ENCODE data around the gene SH3BGRL3.
A peak's percentile ranks its signal among the peaks of the same experiment; 100 is the strongest.

Gene SH3BGRL3

GRCh38 chr1:26278724-26279455 lies 996 bp upstream of the SH3BGRL3 start:
- Histone ChIP-seq H2AFZ (ENCODE audit: low read length) (no peak overlapping the region), H3K4me3 (ENCODE audit: low read length, poor library complexity, severe bottlenecking) (peak overlapping the region; percentile 78), H4K20me1 (ENCODE audit: insufficient read depth, low read length, poor library complexity, severe bottlenecking) (peaks cover 9% of the 10 kb centered on the region), H3K9me3 (ENCODE audit: insufficient read depth, low read depth, low read length) (no peaks in the 10 kb centered on the region), H3K36me3 (ENCODE audit: insufficient read depth, low read length) (peaks cover 42% of the 10 kb centered on the region), H3K27me3 (ENCODE audit: insufficient read depth, low read length, poor library complexity, severe bottlenecking) (no peaks in the 10 kb centered on the region), H3K79me2 (ENCODE audit: insufficient read depth, low read length) (peaks cover 59% of the 10 kb centered on the region), H3K9ac (ENCODE audit: low read depth, low read length, poor library complexity, severe bottlenecking) (peak overlapping the region; percentile 73), H3K4me2 (ENCODE audit: low read depth, low read length, poor library complexity, severe bottlenecking) (peak overlapping the region; percentile 88), H3K9me2 (replicated peaks; ENCODE audit: low read depth, low read length) (no peaks in the 10 kb centered on the region), H3F3A (ENCODE audit: low read depth) (no peaks in the 10 kb centered on the region), H3K4me1 (ENCODE audit: insufficient read depth, low read length, poor library complexity, severe bottlenecking) (peaks cover 65% of the 10 kb centered on the region)
- no peak for TF ChIP-seq EZH2phosphoT487 (IDR thresholded peaks at IDR 0.05; ENCODE audit: borderline replicate concordance)
- no peak for TF ChIP-seq CTCF (conservative IDR thresholded peaks at IDR 0.05; ENCODE audit: low read length)

DNA sequence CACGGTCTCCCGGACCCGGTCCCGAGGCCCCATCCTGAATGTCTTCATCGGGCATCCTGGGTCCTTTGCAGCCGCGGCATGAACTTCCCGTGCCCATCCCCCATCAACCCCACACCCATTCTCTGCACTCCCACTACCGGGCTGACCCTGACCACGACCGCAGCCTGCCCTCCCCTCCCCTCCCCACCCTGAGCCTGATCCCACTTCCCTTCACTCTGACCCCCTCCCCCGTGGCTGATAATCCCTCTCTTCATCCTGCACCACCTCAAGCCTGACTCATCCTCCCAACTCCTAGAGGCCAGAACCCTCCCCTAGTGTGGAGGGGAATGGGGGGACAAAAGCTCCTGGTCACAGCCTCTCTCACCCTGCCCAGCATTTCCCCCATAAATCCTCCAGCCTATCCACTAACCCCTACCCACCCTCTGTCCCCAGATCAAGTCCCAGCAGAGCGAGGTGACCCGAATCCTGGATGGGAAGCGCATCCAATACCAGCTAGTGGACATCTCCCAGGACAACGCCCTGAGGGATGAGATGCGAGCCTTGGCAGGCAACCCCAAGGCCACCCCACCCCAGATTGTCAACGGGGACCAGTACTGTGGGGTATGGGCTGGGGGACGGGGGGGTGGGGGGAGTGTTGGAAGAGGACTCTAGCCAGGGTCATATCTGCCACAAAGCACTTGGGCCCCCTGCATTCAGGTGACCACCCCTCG lies 602 bp downstream of the SH3BGRL3 start:
- Histone ChIP-seq H3K4me1 (ENCODE audit: insufficient read depth, low read length, poor library complexity, severe bottlenecking) (peaks cover 79% of the 10 kb centered on the region), H3K9me2 (replicated peaks; ENCODE audit: low read depth, low read length) (no peaks in the 10 kb centered on the region), H3K27me3 (ENCODE audit: insufficient read depth, low read length, poor library complexity, severe bottlenecking) (no peaks in the 10 kb centered on the region), H3K4me3 (ENCODE audit: low read length, poor library complexity, severe bottlenecking) (peak overlapping the region; percentile 78), H3K4me2 (ENCODE audit: low read depth, low read length, poor library complexity, severe bottlenecking) (peak overlapping the region; percentile 88), H3K79me2 (ENCODE audit: insufficient read depth, low read length) (peaks cover 59% of the 10 kb centered on the region), H3K36me3 (ENCODE audit: insufficient read depth, low read length) (peaks cover 31% of the 10 kb centered on the region), H4K20me1 (ENCODE audit: insufficient read depth, low read length, poor library complexity, severe bottlenecking) (peaks cover 9% of the 10 kb centered on the region), H2AFZ (ENCODE audit: low read length) (no peak overlapping the region), H3K9ac (ENCODE audit: low read depth, low read length, poor library complexity, severe bottlenecking) (peak overlapping the region; percentile 73), H3F3A (ENCODE audit: low read depth) (no peaks in the 10 kb centered on the region), H3K9me3 (ENCODE audit: insufficient read depth, low read depth, low read length) (no peaks in the 10 kb centered on the region)
- TF ChIP-seq CTCF (conservative IDR thresholded peaks at IDR 0.05; ENCODE audit: low read length) (no peak), EZH2phosphoT487 (IDR thresholded peaks at IDR 0.05; ENCODE audit: borderline replicate concordance) (no peak)

DNA sequence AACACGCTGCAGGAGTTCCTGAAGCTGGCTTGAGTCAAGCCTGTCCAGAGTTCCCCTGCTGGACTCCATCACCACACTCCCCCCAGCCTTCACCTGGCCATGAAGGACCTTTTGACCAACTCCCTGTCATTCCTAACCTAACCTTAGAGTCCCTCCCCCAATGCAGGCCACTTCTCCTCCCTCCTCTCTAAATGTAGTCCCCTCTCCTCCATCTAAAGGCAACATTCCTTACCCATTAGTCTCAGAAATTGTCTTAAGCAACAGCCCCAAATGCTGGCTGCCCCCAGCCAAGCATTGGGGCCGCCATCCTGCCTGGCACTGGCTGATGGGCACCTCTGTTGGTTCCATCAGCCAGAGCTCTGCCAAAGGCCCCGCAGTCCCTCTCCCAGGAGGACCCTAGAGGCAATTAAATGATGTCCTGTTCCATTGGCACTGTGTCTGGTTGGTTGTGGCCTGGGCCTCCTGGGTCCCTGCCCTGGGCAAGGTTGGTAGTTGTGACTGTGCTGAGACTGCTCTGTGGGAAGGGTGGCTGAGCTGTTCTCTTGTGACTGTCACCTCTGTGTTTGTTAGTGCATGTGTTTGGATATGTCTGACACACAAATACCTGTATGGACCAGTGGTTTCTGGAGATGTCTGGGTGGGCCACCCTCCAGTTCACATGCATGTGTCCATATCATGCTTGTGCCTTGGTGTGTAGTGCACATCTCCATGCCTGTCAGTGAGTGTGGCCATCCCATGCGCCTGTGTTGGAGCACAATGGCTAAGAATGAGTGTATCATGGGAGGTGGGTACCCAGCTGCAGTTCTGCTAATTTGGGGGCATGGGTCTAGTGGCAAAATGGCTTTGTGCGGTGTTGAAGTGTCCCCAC lies 1.4 kb downstream of the SH3BGRL3 start:
- TF ChIP-seq CTCF (conservative IDR thresholded peaks at IDR 0.05; ENCODE audit: low read length) = no peak
- no peak for TF ChIP-seq EZH2phosphoT487 (IDR thresholded peaks at IDR 0.05; ENCODE audit: borderline replicate concordance)
- Histone ChIP-seq H3F3A (ENCODE audit: low read depth) (no peaks in the 10 kb centered on the region), H3K36me3 (ENCODE audit: insufficient read depth, low read length) (peaks cover 25% of the 10 kb centered on the region), H2AFZ (ENCODE audit: low read length) (no peak overlapping the region), H3K4me2 (ENCODE audit: low read depth, low read length, poor library complexity, severe bottlenecking) (peak overlapping the region; percentile 88), H3K4me3 (ENCODE audit: low read length, poor library complexity, severe bottlenecking) (peak overlapping the region; percentile 78), H3K4me1 (ENCODE audit: insufficient read depth, low read length, poor library complexity, severe bottlenecking) (peaks cover 80% of the 10 kb centered on the region), H4K20me1 (ENCODE audit: insufficient read depth, low read length, poor library complexity, severe bottlenecking) (peaks cover 9% of the 10 kb centered on the region), H3K9me3 (ENCODE audit: insufficient read depth, low read depth, low read length) (no peaks in the 10 kb centered on the region), H3K27me3 (ENCODE audit: insufficient read depth, low read length, poor library complexity, severe bottlenecking) (no peaks in the 10 kb centered on the region), H3K9ac (ENCODE audit: low read depth, low read length, poor library complexity, severe bottlenecking) (peak overlapping the region; percentile 73), H3K9me2 (replicated peaks; ENCODE audit: low read depth, low read length) (no peaks in the 10 kb centered on the region), H3K79me2 (ENCODE audit: insufficient read depth, low read length) (peaks cover 59% of the 10 kb centered on the region)
